ENCODE data around the gene FRMPD4.

The FRMPD4 gene

DNA sequence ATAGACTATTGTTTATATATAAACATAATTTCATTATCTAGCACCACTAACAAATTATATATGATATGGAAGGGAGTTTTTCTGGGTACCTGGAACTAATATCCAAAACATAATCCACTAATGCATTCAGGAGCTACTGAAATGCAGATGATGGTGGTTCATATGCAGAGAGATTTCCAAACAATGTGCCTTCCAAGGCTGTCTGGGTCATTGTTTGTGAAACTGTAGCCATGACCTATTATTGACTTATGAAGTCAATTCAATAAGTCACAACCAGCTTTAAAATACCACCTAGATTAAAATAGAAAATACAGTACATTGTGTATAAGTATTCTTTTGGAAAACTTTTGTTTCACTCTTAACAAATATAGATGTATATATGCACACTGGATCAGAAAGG is 415.9 kb downstream of the FRMPD4 start:
- DNase-seq: no peak

GRCh38 chrX:12563121-12563520 is 424.8 kb downstream of the FRMPD4 start:
- no peak for DNase-seq

DNA sequence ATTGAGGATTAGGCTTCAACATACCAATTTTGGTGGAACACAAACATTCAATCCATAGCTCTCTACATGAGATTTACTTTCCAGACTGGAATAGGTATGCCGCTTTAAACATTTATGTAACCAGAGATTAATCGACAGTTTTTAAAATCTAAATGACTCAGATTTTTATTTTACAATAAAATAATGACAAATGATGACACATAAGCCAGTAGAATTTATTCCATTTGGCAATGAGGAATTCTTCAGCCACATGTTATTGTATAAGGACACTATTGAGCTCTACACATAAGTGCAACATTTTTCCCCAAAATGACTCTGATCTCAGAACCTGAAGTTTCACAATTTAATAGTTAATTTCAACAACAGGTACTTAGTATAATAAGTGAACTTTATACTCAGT is 425.9 kb downstream of the FRMPD4 start:
- no peak for DNase-seq

GRCh38 chrX:12567857-12568256 is 429.6 kb downstream of the FRMPD4 start:
- no peak for DNase-seq

- no peak for DNase-seq
Observed at GRCh38 chrX:12570859-12571501, 432.7 kb downstream of the FRMPD4 start.

DNA sequence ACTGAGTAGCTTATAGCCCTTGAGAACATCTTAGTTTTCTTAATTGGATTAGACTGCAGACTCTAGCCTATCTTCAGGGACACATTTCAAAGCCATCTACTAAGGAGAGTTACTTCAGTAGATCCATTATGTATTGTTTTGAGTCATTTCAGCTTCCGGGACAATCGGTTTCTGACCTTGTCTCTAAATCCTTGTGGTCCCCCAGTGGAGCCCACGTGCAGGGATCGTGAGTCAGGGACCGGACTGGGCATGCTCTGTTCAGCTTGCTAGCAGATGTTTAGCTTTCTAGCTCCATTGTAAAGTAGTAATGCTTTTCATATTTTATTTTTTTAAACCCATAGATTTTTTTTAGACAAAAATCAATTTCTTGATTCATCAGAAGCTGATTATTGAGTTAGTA is 441.0 kb downstream of the FRMPD4 start:
- DNase-seq: no peak

- no peak for DNase-seq
Observed at GRCh38 chrX:12580548-12580947, 442.3 kb downstream of the FRMPD4 start.

GRCh38 chrX:12581546-12581945 is 443.3 kb downstream of the FRMPD4 start:
- DNase-seq: no peak

GRCh38 chrX:12582649-12583048 is 444.4 kb downstream of the FRMPD4 start:
- DNase-seq: no peak

DNA sequence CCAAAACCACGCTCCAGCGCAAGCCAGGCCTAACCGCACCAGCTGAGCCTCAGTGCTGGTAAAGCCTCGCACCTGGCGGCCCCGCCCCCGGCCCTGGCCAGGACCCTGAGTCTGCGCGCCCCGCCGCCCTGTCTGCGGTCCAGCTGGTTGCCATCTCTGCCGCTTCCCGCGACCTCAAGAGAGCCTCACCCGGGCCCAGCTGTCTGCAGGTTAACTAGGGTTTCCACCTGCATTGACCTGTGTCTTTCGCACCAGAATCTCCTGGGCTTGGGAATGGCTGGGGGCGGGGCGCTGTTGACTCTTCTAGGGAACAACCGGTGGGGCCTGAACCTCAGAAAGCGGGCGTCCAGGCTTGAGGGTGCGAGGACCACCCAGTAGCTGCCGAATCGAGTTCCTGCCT is 445.3 kb downstream of the FRMPD4 start:
- no peak for DNase-seq

DNA sequence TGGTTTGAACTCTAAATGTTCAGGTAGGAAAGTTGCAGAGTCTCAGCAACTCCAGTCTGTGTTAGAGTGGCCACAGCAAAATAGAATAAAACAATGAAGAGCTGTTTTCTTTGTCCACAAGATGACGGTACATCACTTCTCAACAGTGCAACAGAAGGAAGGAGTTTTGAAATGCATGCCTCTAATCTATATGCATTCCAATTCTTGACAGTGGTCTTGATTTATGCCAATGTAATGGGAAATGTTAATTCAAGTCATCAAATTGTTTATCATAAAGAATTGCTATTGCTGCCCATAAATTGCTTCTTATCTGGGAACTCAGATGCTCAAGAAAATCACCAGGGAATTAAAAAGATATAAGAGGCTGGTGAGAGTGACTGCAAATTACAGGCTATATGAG is 457.4 kb downstream of the FRMPD4 start:
- DNase-seq: no peak

GRCh38 chrX:12610079-12610478 is 471.8 kb downstream of the FRMPD4 start:
- DNase-seq: no peak

DNA sequence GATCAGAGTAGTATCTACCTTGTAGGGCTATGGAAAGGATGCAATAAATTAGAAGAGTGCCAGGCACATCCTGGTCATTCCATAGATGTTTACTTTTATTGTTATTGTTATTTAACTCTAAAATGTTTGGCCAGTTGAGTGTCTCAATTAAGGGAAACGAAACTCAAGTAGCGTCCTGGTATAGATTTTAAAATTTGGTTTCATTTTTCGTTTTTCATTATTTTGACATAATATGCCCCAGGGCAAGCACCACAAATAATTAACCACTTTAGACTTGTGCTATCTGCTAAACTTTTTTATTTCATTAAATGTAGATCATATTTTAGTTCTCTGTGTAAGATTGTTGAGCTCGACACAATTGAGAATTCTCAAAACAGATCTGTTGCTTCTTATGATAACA is 473.2 kb downstream of the FRMPD4 start:
- no peak for DNase-seq

DNA sequence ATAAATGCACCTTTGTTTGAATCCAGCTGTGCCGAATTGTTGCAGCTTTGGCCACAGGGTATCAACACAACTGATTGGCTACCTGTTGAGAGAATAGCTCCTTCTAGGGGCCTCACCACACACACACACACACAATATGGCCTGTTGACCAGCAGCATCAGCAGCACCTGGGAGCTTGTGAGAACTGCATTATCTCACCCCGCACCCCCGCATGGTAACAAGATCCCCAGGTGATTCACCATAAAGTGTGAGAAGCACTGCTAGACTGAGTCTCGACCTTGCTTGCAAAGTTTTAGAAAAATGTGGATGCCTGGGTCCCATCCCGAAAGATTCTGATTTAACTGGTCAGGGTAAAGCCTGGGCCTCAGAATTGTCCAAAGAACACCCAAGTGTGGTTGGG is 476.0 kb downstream of the FRMPD4 start:
- no peak for DNase-seq

GRCh38 chrX:12615061-12615460 is 476.8 kb downstream of the FRMPD4 start:
- no peak for DNase-seq

- DNase-seq: no peak
Observed at GRCh38 chrX:12617241-12617640, 479.0 kb downstream of the FRMPD4 start.

DNA sequence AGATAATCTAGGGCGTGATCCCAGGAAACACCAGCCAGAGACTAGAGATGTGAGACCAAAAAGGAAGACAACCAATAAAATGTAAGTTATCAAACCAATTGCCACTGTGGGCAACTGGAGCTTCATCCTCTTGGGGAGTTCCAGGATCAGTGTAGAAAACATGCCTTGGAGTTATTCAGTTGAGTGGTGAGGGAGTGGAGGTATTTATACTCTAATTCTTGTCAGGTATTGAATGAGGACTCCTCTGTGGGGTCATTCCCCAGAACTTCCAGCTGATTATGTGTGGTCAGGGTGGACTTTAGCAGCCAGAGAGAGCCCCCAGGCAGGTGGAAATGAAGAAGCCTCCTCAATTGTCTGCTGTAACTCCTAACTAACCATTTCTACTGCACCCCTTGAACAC is 509.0 kb downstream of the FRMPD4 start:
- DNase-seq: no peak

DNA sequence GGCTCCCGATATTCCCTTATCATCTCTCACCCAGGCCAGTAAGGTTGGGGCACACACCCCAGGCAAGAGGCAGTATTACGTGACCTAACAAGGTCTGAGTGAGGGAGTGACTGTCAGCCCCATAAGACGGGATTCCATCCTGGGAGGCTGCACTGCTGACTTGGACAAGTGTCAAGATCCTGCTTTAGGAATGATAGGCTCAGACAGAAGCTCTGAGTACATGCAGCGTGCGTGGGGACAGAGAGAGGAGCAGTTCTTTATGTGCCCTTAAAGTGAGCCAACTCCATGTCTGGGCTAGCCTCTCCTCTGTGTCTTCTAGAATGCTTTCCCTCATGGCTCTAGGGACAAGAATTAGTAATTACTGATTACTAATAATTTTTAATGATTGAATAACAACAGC is 510.7 kb downstream of the FRMPD4 start:
- no peak for DNase-seq

- no peak for DNase-seq
Observed at GRCh38 chrX:12657433-12657832, 519.2 kb downstream of the FRMPD4 start.

DNA sequence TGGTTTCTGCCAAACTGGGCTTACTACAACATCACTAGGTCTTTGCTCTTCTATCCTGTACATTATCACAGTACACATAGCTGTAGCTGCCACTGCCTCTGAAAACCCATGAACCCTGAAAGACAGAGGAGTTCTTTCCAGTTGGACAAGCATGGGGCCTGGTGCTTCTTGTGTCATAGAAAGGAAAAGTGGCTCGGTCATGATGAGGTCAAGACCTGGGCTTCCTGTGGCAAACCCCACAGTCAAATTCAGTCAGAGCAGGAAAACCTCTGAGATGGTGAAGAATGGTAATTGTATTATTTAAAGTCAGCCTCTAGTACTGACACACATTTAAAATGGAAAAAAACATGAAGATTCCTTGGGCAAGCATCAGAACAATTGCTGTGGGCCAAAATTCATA is 519.6 kb downstream of the FRMPD4 start:
- no peak for DNase-seq

- no peak for DNase-seq
Observed at GRCh38 chrX:12661464-12661863, 523.2 kb downstream of the FRMPD4 start.

DNA sequence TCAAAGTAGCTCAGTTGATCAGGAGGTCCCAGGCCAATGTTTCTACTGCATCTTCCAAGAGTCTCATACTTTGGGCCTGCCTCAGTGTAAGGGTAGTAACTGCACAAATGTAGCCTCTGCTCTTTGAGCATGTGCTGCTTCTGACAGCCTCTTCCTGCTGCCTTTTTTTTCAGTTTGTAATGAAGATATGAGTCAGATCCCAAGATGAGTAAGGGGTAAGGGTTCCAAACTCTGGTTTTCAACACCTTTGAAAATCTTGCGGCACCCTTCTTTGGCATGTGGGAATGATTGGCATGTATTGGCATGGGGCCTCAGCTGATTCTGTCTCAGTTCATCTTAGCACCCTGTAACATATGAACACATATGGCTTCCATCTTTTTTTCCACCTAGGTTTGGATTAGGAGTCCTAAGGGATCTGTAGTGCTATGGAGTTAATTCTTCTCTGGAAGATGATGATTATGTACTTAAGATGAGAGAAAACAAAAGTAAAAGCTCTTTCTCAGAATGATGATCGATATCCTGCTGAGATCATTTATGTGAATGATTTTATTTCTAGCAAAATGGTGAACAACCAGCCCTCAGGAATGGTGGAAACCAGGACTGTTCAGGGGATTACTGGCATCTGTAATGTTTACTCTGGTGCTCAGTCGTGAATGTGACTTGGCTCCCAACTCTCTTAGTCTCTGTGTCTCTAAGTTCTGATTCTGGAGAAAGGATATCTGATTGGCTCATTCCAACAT is 534.3 kb downstream of the FRMPD4 start:
- DNase-seq: no peak

DNA sequence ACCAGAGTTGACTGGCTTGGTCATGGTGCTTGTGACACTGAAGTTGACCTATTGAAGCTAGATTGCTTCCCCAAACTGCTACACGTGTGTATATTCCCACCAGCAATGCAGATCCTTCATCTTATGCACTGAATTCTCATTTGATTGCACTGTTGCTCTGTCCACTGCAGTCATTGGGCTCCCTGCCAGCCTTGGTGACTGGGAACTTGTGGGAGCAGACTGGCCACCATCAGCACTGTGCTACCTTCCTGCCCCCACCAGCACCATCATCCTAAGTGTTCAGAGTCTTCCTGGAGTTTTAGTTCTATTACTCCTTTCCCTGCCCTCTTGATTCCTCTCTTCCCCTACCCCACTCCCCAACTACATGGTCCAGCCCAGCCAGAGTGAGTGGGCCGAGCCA is 535.2 kb downstream of the FRMPD4 start:
- no peak for DNase-seq

- no peak for DNase-seq
Observed at GRCh38 chrX:12679522-12679921, 541.2 kb downstream of the FRMPD4 start.

GRCh38 chrX:12681047-12681446 is 542.8 kb downstream of the FRMPD4 start:
- no peak for DNase-seq
